RKO (cell line): Measurements from ENCODE around the gene MAPK14.
A peak's percentile ranks its signal among the peaks of the same experiment; 100 is the strongest.
"Not testable (repeated sequence)": the region's sequence is repeated elsewhere in the genome, so short reads cannot be mapped to it uniquely, and the experiment has no call there.

Source experiments
- DNase-seq: peaks from one replicate; pipeline ENCODE4 v3.0.0-alpha.2; 2016; ENCODE audit warnings: low spot score

MAPK14 gene

DNA sequence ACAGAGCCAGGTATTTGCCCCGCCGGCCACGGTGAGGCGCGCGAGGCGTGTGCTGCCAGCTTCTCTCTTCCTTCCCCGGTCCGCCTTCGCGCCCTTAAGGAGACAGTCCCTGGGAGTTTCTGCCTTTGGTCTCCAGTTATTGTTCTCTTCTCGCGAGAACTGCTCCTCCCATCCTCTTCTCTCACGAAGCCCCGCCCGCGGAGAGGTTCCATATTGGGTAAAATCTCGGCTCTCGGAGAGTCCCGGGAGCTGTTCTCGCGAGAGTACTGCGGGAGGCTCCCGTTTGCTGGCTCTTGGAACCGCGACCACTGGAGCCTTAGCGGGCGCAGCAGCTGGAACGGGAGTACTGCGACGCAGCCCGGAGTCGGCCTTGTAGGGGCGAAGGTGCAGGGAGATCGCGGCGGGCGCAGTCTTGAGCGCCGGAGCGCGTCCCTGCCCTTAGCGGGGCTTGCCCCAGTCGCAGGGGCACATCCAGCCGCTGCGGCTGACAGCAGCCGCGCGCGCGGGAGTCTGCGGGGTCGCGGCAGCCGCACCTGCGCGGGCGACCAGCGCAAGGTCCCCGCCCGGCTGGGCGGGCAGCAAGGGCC is at the start of gene MAPK14:
MAPK14 (plus strand) TSS at position 308 of the 587 bp plus-strand sequence. CDS start 350 bp downstream, outside the sequence.
- peak; percentile 100 for DNase-seq

GRCh38 chr6:35980126-35980525 is 47.5 kb upstream of the MAPK14 start:
- DNase-seq = not testable (repeated sequence)

DNA sequence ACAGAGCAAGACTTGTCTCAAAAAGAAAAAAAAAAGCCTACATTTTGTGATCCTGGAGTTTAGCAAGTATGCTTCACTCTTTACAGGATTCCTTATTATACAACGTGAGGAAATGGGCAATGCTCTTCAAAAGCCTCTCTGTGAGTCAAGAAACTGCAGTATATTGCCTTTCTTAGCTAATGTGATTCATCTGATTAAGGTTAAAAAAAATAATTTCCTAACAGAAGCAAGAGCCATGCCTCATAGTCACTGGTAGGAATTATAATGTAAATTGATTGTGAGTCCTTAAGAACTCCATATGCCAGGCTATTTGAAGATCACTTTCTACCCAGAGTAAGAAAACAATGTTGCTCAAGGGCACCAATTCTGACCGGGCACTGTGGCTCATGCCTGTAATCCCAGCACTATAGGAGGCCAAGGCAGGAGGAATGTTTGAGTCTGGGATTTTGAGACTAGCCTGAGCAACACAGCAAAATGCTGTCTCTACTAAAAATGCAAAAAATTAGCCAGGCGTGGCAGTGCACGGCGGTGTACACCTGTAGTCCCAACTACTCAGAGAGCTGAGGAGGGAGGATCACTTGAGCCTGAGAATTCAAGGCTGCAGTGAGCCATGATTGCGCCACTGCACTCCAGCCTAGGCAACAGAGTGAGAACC is 46.5 kb upstream of the MAPK14 start:
- DNase-seq = no peak

DNA sequence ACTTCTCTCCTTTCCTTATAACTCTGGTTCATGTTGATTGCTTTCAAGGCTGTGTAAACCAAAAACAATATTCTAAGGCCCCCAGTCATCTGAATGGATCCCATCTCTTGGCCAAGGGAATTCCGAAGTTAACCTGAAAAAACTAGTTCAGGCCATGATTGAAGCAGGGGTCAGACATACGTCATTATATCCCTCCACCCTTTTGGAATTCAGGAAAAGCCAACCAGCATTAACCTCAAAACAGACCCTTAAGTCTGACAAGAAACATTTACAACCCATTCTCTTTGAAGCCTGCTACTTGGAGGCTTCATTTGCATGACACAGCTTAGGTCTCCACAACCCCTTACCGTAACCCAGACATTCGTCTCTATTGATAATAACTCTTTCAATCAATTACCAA is 42.9 kb upstream of the MAPK14 start:
- no peak for DNase-seq

GRCh38 chr6:35988047-35988446 is 39.6 kb upstream of the MAPK14 start:
- DNase-seq = not testable (repeated sequence)

DNA sequence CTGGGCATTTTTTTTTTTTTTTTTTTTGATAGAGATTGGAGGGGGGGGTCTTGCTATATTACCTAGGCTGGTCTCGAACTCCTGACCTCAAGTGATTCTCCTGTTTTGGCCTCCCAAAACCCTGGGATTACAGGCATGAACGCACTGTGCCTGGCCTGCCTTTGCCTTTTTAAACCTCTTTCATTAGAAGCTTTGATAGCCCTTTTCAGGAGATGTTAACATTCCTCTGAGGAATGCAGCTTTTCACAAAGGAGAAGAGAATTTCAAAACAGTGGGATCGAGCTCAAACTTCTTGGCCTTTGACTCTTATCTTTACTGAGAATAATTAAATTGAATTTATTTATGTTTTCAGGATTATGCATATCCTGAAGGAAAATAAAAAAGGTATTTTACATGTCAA is 34.5 kb upstream of the MAPK14 start:
- no peak for DNase-seq

DNA sequence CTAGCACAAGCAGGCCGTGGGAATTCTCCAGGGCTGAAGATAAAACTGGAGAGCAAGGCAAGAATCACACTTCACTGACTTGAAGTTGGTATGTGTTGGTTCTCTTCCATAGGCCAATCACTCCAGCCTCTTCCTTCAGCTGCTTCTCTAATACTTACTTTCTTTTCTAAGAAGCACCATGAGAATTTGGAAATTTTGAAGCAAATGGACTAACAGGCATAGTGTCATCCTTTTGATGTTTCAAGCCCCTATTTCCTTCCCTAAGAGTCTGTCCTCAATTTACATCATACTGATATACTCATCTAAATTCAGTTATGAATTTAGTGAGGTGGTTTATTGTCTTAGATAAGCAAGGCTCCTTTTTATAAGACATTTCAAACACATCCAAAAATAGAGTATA is 27.2 kb upstream of the MAPK14 start:
- DNase-seq = no peak

DNA sequence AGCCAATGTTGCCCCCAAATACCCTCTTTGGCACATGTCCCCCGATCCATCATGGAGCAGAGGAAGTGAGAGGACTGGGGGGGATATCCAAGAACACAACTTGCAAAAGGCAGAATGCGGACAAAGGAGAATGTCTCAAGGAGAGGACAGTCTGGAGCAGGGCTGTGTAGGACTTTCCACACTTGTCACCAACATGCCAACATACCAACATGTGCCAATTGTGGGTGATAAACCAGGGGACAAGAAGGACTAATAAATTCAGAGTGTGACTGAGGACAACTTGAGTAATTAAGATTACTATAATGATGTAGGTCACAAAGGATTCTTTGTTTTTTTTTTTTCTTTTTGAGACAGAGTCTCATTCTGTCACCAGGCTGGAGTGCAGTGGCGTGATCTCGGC is 11.9 kb upstream of the MAPK14 start:
- no peak for DNase-seq

DNA sequence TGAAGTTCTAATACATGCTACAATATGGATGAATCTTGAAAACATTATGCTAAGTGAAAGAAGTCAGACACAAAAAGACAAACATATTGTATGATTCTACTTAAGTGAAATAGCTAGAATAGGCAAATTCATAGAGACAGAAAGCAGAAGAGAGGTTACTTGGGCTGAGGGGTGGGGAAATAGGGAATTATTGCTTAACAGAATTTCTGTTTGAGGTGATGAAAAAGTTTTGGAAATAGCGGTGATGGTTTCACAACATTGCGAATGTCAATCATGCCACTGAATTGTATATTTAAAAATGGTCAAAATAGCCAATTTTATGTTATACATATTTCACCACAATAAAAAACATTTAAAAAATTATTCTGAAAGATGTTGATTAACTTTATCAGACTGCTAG is 9.3 kb upstream of the MAPK14 start:
- no peak for DNase-seq

DNA sequence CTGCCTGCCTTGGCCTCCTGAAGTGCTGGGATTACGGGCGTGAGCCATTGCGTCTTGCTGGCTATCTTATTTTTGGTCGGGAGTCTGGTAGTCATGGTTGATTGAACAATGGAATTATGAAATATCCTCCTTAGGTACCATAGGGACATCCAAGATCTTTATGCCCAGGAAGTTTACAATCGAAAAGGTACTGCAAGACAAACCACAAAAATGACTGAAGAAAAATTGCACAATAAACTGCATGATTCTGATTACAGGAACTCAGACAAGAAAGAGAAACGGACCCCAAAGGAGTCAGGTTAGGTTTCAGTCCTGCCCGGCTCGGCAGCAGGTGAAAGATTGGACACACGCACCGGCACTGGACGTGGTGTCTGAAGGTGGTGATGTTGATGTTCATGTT is 8.4 kb upstream of the MAPK14 start:
- DNase-seq = no peak

DNA sequence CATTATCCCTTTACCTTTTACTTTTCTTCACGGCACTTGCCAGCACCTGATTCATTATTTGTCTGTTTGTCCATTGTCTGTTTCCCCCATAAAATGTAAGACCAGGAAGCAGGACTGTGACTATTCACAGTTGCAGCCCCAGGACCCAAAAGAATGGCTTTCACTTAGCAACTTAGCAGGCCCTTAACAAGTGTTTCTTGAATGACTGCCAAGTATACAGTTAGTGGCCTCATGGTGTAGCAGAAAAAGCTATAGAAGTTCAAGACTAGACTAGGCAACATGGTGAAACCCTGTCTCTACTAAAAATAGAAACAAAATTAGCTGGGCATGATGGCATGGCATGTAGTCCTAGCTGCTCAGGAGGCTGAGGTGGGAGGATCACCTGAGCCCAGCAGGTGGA is 7.5 kb upstream of the MAPK14 start:
- no peak for DNase-seq

GRCh38 chr6:36023996-36024795 is 3.4 kb upstream of the MAPK14 start, which contains the start of gene SLC26A8:
TSS of gene SLC26A8 (minus strand) at chr6:36024641. CDS start at chr6:36019707, 4,934 bp downstream.
- DNase-seq = no peak

- no peak for DNase-seq
Measured at GRCh38 chr6:36025260-36025931, 2.2 kb upstream of the MAPK14 start.

DNA sequence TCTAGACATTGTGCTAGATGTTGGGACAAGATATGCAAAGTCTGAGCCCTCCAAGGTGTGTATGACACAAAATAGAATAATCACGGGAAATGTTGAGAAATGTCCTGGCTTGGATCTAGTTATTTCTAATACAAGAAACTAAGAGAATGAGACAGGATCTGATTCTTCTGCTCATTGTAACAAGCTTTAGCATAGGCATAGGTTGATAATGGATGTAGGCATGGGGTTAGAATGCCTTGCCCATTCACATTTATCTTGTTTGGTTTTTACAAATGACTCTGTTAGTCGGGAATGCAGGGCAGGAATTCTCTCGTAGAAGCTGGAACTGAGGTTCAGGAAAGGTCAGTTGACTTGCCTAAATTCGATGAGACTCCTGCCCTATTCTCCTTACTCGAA is 1.7 kb upstream of the MAPK14 start:
- no peak for DNase-seq

- DNase-seq = peak; percentile 47
Measured at GRCh38 chr6:36028088-36028876, 674 bp downstream of the MAPK14 start.

DNA sequence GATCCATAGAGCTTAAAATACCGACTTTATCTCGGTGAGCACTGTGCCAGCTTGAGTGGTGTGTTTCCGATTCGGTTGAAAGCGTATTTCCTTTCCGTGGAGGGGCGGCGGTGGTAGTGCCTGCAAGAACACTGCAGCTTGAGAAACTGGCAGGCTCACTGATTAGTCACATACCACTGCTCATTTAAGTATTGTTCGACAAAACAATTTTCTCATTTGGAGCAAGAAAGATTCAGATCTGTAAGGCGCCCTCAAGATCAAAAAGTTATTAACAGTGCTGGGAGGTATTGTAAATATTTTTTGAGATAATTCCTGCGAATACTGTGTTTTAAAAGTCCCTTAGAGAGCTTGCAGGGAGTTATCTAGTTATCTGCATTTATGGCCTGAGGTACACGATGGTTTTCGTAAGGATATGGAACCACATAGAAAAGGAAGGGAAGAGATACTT is 1.3 kb downstream of the MAPK14 start:
- peak; percentile 90 for DNase-seq

DNA sequence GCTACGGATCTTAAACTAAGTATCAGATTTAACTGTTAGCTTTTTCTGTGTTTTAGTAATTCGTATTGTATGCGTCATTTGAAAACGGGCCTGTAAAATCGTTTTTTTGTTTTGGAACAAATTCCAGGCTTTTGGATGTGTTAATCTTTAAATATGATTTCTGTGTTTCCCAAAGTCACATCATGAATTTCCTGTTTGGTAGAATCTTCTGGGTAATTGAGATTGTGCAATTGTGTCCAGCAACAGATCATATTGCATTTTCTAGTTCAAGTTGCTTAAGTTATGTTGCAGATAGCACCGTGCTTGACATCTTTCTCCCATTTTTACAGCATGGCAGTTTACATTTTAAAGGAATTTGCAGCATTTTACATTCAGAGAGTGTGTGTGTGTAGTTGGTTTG is 1.9 kb downstream of the MAPK14 start:
- DNase-seq = peak; percentile 66

GRCh38 chr6:36032261-36032660 is 4.7 kb downstream of the MAPK14 start:
- DNase-seq = no peak

DNA sequence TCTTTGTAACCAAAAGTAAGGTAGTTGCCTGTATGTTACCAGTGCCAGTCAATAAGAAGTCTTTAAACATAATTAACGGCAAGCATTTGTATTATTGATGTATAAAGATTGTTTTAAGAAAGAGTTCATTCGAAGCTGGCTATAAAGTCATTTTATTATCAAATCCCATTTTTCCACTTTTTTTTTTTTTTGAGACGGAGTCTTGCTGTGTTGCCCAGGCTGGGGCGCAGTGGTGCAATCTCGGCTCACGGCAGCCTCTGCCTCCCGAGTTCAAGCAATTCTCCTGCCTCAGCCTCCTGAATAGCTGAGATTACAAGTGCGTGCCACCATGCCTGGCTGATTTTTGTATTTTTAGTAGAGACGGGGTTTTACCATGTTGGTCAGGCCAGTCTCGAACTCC is 5.5 kb downstream of the MAPK14 start:
- not testable (repeated sequence) for DNase-seq

GRCh38 chr6:36033935-36034334 is 6.3 kb downstream of the MAPK14 start:
- no peak for DNase-seq

DNA sequence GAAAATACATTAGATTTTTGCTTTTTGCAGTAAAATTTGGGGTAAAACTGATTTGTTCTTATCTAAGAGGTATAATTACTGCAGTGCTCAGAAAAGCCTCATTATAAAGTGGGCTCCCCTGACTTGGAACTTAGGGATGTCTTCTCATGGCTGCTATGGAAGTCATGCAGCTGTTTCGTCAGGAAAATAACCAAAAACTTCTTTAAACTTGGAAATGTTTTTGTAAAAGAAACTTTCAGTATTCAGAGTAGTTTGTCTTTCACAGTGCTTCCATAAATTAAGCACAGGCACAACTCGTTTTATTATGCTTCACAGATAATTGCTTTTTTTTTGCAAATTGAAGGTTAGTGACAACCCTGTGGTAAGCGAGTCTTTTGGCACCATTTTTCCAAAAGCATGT is 6.8 kb downstream of the MAPK14 start:
- DNase-seq = no peak

DNA sequence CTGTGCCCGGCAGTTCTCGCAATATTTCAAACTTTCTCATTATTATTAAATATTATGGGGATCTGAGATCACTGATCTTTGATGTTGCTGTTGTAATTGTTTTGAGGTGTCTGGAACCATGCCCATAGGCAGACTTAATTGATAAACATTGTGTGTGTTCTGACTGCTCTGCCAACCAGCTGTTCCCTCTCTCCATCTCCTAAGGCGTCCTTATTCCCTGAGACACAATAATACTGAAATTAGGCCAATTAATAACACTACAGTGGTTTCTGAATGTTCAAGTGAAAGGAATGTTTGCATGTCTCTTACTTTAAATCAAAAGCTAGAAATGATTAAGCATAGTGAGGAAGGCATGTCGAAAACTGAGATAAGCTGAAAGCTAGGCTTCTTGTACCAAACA is 7.6 kb downstream of the MAPK14 start:
- DNase-seq = no peak
